Measurements from ENCODE around the gene ADORA1.
A peak's percentile ranks its signal among the peaks of the same experiment; 100 is the strongest.

ADORA1 gene

GRCh38 chr1:203124011-203124410 lies 3.5 kb upstream of the ADORA1 start:
- Histone ChIP-seq H3K27me3 (ENCODE audit: control insufficient read depth in 1 of 2, insufficient read depth in 2 of 2, low read length in 2 of 2) (peaks cover 52 to 55% of the 10 kb centered on the region in 2 donors), H3K4me3 (ENCODE audit: low read length in 2 of 2) (no peak overlapping the region), H3K36me3 (ENCODE audit: control insufficient read depth in 2 of 2, insufficient read depth in 2 of 2, low read length in 2 of 2) (no peaks in the 10 kb centered on the region), H3K9ac (ENCODE audit: low read length in 2 of 2) (no peak overlapping the region), H3K4me1 (ENCODE audit: control insufficient read depth, insufficient read depth, low read length) (peaks cover 25% of the 10 kb centered on the region), H3K27ac (ENCODE audit: low read length) (no peak overlapping the region), H3K9me3 (ENCODE audit: control insufficient read depth in 2 of 2, low read length in 2 of 2) (no peaks in the 10 kb centered on the region)

- Histone ChIP-seq H3K4me3 (ENCODE audit: low read length in 2 of 2) (no peak overlapping the region), H3K27me3 (ENCODE audit: control insufficient read depth in 1 of 2, insufficient read depth in 2 of 2, low read length in 2 of 2) (peaks cover 51 to 54% of the 10 kb centered on the region in 2 donors)
Measured at GRCh38 chr1:203124546-203125317, 2.8 kb upstream of the ADORA1 start.

GRCh38 chr1:203126151-203126865 lies 1.2 kb upstream of the ADORA1 start:
- Histone ChIP-seq H3K4me1 (ENCODE audit: control insufficient read depth, insufficient read depth, low read length) (peaks cover 31% of the 10 kb centered on the region), H3K9me3 (ENCODE audit: control insufficient read depth in 2 of 2, low read length in 2 of 2) (no peaks in the 10 kb centered on the region), H3K9ac (ENCODE audit: low read length in 2 of 2) (no peak overlapping the region), H3K27ac (ENCODE audit: low read length) (no peak overlapping the region), H3K4me3 (ENCODE audit: low read length in 2 of 2) (no peak overlapping the region), H3K27me3 (ENCODE audit: control insufficient read depth in 1 of 2, insufficient read depth in 2 of 2, low read length in 2 of 2) (peaks cover 39 to 41% of the 10 kb centered on the region in 2 donors), H3K36me3 (ENCODE audit: control insufficient read depth in 2 of 2, insufficient read depth in 2 of 2, low read length in 2 of 2) (no peaks in the 10 kb centered on the region)

More at GRCh38 chr1:203124546-203125317, 2.8 kb upstream of the ADORA1 start:
- H3K36me3 ChIP-seq (ENCODE audit: control insufficient read depth in 2 of 2, insufficient read depth in 2 of 2, low read length in 2 of 2): no peaks in the 10 kb centered on the region
- peaks cover 26% of the 10 kb centered on the region for H3K4me1 ChIP-seq (ENCODE audit: control insufficient read depth, insufficient read depth, low read length)
- H3K9me3 ChIP-seq (ENCODE audit: control insufficient read depth in 2 of 2, low read length in 2 of 2): no peaks in the 10 kb centered on the region
- H3K27ac ChIP-seq (ENCODE audit: low read length): no peak overlapping the region
- no peak overlapping the region for H3K9ac ChIP-seq (ENCODE audit: low read length in 2 of 2)

- H3K9ac ChIP-seq (ENCODE audit: low read length in 2 of 2): no peak overlapping the region
- peaks cover 31% of the 10 kb centered on the region for H3K4me1 ChIP-seq (ENCODE audit: control insufficient read depth, insufficient read depth, low read length)
- H3K27me3 ChIP-seq (ENCODE audit: control insufficient read depth in 1 of 2, insufficient read depth in 2 of 2, low read length in 2 of 2): peaks cover 34 to 36% of the 10 kb centered on the region in 2 donors
- no peaks in the 10 kb centered on the region for H3K9me3 ChIP-seq (ENCODE audit: control insufficient read depth in 2 of 2, low read length in 2 of 2)
- no peaks in the 10 kb centered on the region for H3K36me3 ChIP-seq (ENCODE audit: control insufficient read depth in 2 of 2, insufficient read depth in 2 of 2, low read length in 2 of 2)
- no peak overlapping the region for H3K27ac ChIP-seq (ENCODE audit: low read length)
- H3K4me3 ChIP-seq (ENCODE audit: low read length in 2 of 2): peak overlapping the region; percentile 63 to 73
Measured at GRCh38 chr1:203126866-203127665, 460 bp upstream of the ADORA1 start.

DNA sequence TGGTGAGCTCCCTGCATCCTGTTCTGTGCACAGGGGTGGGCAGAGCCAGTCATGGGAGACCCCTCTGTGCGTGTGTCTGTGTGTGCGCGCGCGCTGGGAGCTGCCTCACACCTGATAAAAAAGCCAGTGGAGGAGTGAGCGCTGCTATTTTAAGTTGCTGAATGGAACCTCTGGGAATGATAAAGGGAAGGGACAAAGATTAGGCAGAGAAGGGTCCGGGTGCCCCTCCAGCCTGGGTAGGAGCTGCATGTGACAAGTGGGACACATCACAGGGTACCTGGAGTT lies 847 bp downstream of the ADORA1 start:
- Histone ChIP-seq H3K9me3 (ENCODE audit: control insufficient read depth in 2 of 2, low read length in 2 of 2) (no peaks in the 10 kb centered on the region), H3K4me1 (ENCODE audit: control insufficient read depth, insufficient read depth, low read length) (peaks cover 31% of the 10 kb centered on the region), H3K36me3 (ENCODE audit: control insufficient read depth in 2 of 2, insufficient read depth in 2 of 2, low read length in 2 of 2) (no peaks in the 10 kb centered on the region), H3K27me3 (ENCODE audit: control insufficient read depth in 1 of 2, insufficient read depth in 2 of 2, low read length in 2 of 2) (peaks cover 25 to 30% of the 10 kb centered on the region in 2 donors), H3K4me3 (ENCODE audit: low read length in 2 of 2) (peak overlapping the region; percentile 63 to 73), H3K9ac (ENCODE audit: low read length in 2 of 2) (no peak overlapping the region), H3K27ac (ENCODE audit: low read length) (no peak overlapping the region)

GRCh38 chr1:203128716-203129500 lies 1.4 kb downstream of the ADORA1 start:
- no peak overlapping the region for H3K9ac ChIP-seq (ENCODE audit: low read length in 2 of 2)
- H3K27ac ChIP-seq (ENCODE audit: low read length): no peak overlapping the region
- no peaks in the 10 kb centered on the region for H3K36me3 ChIP-seq (ENCODE audit: control insufficient read depth in 2 of 2, insufficient read depth in 2 of 2, low read length in 2 of 2)
- no peaks in the 10 kb centered on the region for H3K9me3 ChIP-seq (ENCODE audit: control insufficient read depth in 2 of 2, low read length in 2 of 2)
- peak overlapping the region in 1 of 2 donors; percentile 73 for H3K4me3 ChIP-seq (ENCODE audit: low read length in 2 of 2)
- peaks cover 24% of the 10 kb centered on the region in 2 donors for H3K27me3 ChIP-seq (ENCODE audit: control insufficient read depth in 1 of 2, insufficient read depth in 2 of 2, low read length in 2 of 2)
- H3K4me1 ChIP-seq (ENCODE audit: control insufficient read depth, insufficient read depth, low read length): peaks cover 31% of the 10 kb centered on the region

DNA sequence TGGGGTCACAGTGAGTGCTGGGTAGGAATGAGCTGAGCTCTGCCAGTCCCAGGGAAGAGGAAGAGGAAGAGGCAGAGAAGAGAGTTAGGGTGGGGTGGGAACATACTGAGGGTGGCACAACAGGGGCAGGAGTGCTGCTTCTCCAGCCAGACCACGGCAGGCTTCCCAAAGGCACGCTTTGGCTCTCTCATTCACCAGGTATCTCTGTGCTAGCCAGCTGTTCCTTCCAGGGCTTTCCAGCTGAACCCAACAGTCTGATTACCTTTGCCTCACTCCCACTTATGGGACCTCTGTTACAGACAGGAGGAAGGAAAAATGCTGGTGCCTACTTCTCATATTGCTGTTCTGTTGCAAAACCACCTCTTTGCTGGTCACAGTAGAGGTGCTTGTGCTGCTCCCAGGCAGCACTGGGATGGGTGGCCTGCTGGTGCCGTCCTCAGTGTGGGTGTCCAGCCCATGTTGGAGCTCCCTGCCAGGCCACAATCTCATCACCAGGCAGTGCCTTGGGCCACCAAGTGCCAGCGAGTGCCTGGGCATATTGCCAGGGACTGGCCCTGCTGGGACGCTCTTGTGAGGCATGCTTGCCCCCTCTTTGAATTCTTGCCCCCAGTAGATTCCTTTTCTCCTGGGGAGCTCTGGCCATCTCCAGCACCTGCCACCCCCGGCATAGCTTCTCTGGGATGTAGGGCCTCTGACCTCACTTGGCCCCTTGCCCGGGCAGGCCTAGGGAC lies 2.1 kb downstream of the ADORA1 start:
- no peaks in the 10 kb centered on the region for H3K9me3 ChIP-seq (ENCODE audit: control insufficient read depth in 2 of 2, low read length in 2 of 2)
- no peak overlapping the region for H3K4me3 ChIP-seq (ENCODE audit: low read length in 2 of 2)
- H3K4me1 ChIP-seq (ENCODE audit: control insufficient read depth, insufficient read depth, low read length): peaks cover 31% of the 10 kb centered on the region
- H3K9ac ChIP-seq (ENCODE audit: low read length in 2 of 2): no peak overlapping the region
- peaks cover 18 to 21% of the 10 kb centered on the region in 2 donors for H3K27me3 ChIP-seq (ENCODE audit: control insufficient read depth in 1 of 2, insufficient read depth in 2 of 2, low read length in 2 of 2)
- H3K36me3 ChIP-seq (ENCODE audit: control insufficient read depth in 2 of 2, insufficient read depth in 2 of 2, low read length in 2 of 2): no peaks in the 10 kb centered on the region
- no peak overlapping the region for H3K27ac ChIP-seq (ENCODE audit: low read length)

DNA sequence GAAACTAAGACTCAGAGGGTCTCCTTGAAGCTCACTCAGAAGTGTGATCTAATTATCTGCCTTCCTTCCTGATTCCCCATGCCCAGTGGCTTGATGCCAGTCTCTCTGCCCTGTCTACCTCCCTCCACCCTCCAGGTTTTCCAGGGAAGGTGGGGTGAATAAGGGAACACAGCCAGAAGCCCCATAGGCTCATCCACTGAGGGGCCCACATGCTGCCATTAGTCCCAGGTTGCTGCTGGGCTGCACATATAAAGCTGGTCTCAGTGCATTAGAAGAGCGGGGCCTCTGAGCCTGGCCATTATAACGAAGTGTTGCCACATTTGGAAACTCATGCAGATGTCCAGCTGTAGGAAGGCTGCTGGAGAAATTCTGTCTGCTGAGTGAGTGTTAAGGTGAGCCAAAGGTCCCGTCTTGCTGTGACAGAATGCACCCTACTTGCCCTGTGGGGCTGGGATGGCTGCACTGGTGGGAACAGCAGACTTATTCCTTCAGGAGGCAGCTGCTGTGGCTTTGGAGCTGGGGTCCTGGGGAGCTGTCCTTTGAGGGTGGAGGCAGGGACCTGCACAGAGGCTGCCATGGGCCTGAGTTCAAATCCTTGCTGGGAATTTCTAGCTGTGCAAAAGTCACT lies 2.9 kb downstream of the ADORA1 start:
- Histone ChIP-seq H3K4me3 (ENCODE audit: low read length in 2 of 2) (no peak overlapping the region), H3K4me1 (ENCODE audit: control insufficient read depth, insufficient read depth, low read length) (peaks cover 31% of the 10 kb centered on the region), H3K9ac (ENCODE audit: low read length in 2 of 2) (no peak overlapping the region), H3K36me3 (ENCODE audit: control insufficient read depth in 2 of 2, insufficient read depth in 2 of 2, low read length in 2 of 2) (no peaks in the 10 kb centered on the region), H3K27me3 (ENCODE audit: control insufficient read depth in 1 of 2, insufficient read depth in 2 of 2, low read length in 2 of 2) (peaks cover 12 to 19% of the 10 kb centered on the region in 2 donors), H3K9me3 (ENCODE audit: control insufficient read depth in 2 of 2, low read length in 2 of 2) (no peaks in the 10 kb centered on the region), H3K27ac (ENCODE audit: low read length) (no peak overlapping the region)

GRCh38 chr1:203131548-203132200 lies 4.1 kb downstream of the ADORA1 start:
- Histone ChIP-seq H3K27ac (ENCODE audit: low read length) (no peak overlapping the region), H3K36me3 (ENCODE audit: control insufficient read depth in 2 of 2, insufficient read depth in 2 of 2, low read length in 2 of 2) (no peaks in the 10 kb centered on the region), H3K4me3 (ENCODE audit: low read length in 2 of 2) (no peak overlapping the region), H3K9me3 (ENCODE audit: control insufficient read depth in 2 of 2, low read length in 2 of 2) (no peaks in the 10 kb centered on the region), H3K27me3 (ENCODE audit: control insufficient read depth in 1 of 2, insufficient read depth in 2 of 2, low read length in 2 of 2) (peaks cover 7% of the 10 kb centered on the region in 2 donors), H3K4me1 (ENCODE audit: control insufficient read depth, insufficient read depth, low read length) (peaks cover 26% of the 10 kb centered on the region), H3K9ac (ENCODE audit: low read length in 2 of 2) (no peak overlapping the region)

Data from stomach smooth muscle (tissue), 2 donors.